SW480 (cell line): ENCODE measurements around the gene ZNF524.

ENCODE experiments used
- DNase-seq: peaks from one replicate; pipeline ENCODE4 v3.0.0-alpha.2; 2016; ENCODE audit warnings: low spot score

Gene ZNF524

GRCh38 chr19:55602104-55603001 lies 2.3 kb downstream of the ZNF524 start:
- no peak for DNase-seq

GRCh38 chr19:55603115-55603514 lies 3.0 kb downstream of the ZNF524 start:
- no peak for DNase-seq

- no peak for DNase-seq
Measured at GRCh38 chr19:55603581-55604292, 3.6 kb downstream of the ZNF524 start.

- peak; percentile 99 for DNase-seq
Measured at GRCh38 chr19:55605207-55605636, 5.1 kb downstream of the ZNF524 start.

GRCh38 chr19:55605637-55606470 lies 5.8 kb downstream of the ZNF524 start, which contains the start of gene ZNF865:
Gene ZNF865 (plus strand): TSS chr19:55605647. CDS start chr19:55613619, 7,972 bp downstream.
- peak; percentile 93 for DNase-seq

- DNase-seq = no peak
Measured at GRCh38 chr19:55606471-55606787, 6.3 kb downstream of the ZNF524 start.

- no peak for DNase-seq
Measured at GRCh38 chr19:55606817-55607216, 6.7 kb downstream of the ZNF524 start.

- DNase-seq = no peak
Measured at GRCh38 chr19:55609326-55609725, 9.2 kb downstream of the ZNF524 start.

- no peak for DNase-seq
Measured at GRCh38 chr19:55611300-55611982, 11.4 kb downstream of the ZNF524 start.

- DNase-seq = no peak
Measured at GRCh38 chr19:55611983-55612645, 12.0 kb downstream of the ZNF524 start.

- no peak for DNase-seq
Measured at GRCh38 chr19:55613396-55613795, 13.3 kb downstream of the ZNF524 start.

GRCh38 chr19:55613930-55614710 lies 14.0 kb downstream of the ZNF524 start:
- DNase-seq = no peak

GRCh38 chr19:55614711-55615542 lies 14.8 kb downstream of the ZNF524 start:
- DNase-seq = no peak

- no peak for DNase-seq
Measured at GRCh38 chr19:55615543-55616394, 15.7 kb downstream of the ZNF524 start.

GRCh38 chr19:55616395-55616875 lies 16.3 kb downstream of the ZNF524 start:
- DNase-seq = no peak

- DNase-seq = no peak
Measured at GRCh38 chr19:55617426-55617825, 17.3 kb downstream of the ZNF524 start.

GRCh38 chr19:55618426-55618825 lies 18.3 kb downstream of the ZNF524 start:
- no peak for DNase-seq

- DNase-seq = no peak
Measured at GRCh38 chr19:55619286-55619685, 19.2 kb downstream of the ZNF524 start.
